Measurements from ENCODE around the gene F10.

GRCh38 chr13:113166681-113167080, 44.1 kb downstream of the F10 start:
- TF ChIP-seq POLR2A (IDR thresholded peaks at IDR 0.05): no peak
- TF ChIP-seq, protein P1, sequence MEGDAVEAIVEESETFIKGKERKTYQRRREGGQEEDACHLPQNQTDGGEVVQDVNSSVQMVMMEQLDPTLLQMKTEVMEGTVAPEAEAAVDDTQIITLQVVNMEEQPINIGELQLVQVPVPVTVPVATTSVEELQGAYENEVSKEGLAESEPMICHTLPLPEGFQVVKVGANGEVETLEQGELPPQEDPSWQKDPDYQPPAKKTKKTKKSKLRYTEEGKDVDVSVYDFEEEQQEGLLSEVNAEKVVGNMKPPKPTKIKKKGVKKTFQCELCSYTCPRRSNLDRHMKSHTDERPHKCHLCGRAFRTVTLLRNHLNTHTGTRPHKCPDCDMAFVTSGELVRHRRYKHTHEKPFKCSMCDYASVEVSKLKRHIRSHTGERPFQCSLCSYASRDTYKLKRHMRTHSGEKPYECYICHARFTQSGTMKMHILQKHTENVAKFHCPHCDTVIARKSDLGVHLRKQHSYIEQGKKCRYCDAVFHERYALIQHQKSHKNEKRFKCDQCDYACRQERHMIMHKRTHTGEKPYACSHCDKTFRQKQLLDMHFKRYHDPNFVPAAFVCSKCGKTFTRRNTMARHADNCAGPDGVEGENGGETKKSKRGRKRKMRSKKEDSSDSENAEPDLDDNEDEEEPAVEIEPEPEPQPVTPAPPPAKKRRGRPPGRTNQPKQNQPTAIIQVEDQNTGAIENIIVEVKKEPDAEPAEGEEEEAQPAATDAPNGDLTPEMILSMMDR (IDR thresholded peaks at IDR 0.05): no peak
